ENCODE measurements around the gene EBF3.

The EBF3 gene

GRCh38 chr10:129909531-129910256 is 54.4 kb downstream of the EBF3 start:
- DNase-seq: no peak

GRCh38 chr10:129909080-129909479 is 55.0 kb downstream of the EBF3 start:
- DNase-seq: no peak

- no peak for DNase-seq
These were observed 55.7 kb downstream of the EBF3 start for GRCh38 chr10:129908406-129908805.

- no peak for DNase-seq
These were observed 58.5 kb downstream of the EBF3 start for GRCh38 chr10:129905553-129905952.

- no peak for DNase-seq
These were observed 59.8 kb downstream of the EBF3 start for GRCh38 chr10:129904323-129904722.

GRCh38 chr10:129901389-129902006 is 62.6 kb downstream of the EBF3 start:
- DNase-seq: no peak

- DNase-seq: no peak
These were observed 63.2 kb downstream of the EBF3 start for GRCh38 chr10:129900825-129901224.

- DNase-seq: no peak
These were observed 64.6 kb downstream of the EBF3 start for GRCh38 chr10:129899276-129900130.

- no peak for DNase-seq
These were observed 65.3 kb downstream of the EBF3 start for GRCh38 chr10:129898706-129899268.

GRCh38 chr10:129897871-129898626 is 66.0 kb downstream of the EBF3 start:
- no peak for DNase-seq

GRCh38 chr10:129896860-129897200 is 67.2 kb downstream of the EBF3 start:
- DNase-seq: no peak

GRCh38 chr10:129896136-129896859 is 67.8 kb downstream of the EBF3 start:
- no peak for DNase-seq

GRCh38 chr10:129895811-129896135 is 68.3 kb downstream of the EBF3 start:
- DNase-seq: no peak

- no peak for DNase-seq
These were observed 69.4 kb downstream of the EBF3 start for GRCh38 chr10:129894698-129895097.

GRCh38 chr10:129893104-129894089 is 70.7 kb downstream of the EBF3 start:
- no peak for DNase-seq

GRCh38 chr10:129892548-129893052 is 71.5 kb downstream of the EBF3 start:
- DNase-seq: no peak

GRCh38 chr10:129891806-129892205 is 72.3 kb downstream of the EBF3 start:
- no peak for DNase-seq

- no peak for DNase-seq
These were observed 73.9 kb downstream of the EBF3 start for GRCh38 chr10:129890170-129890569.

GRCh38 chr10:129888784-129889616 is 75.1 kb downstream of the EBF3 start:
- no peak for DNase-seq

Measured in amniotic stem cell (primary cell).